Lower leg skin (tissue), 3 donors: Measurements from ENCODE around the gene BICC1.

Source experiments
- CTCF ChIP-seq, 3 donors: fragments of 450-650 bp; IDR thresholded peaks; one replicate each; pipeline ENCODE4 v1.5.1; 2016; ENCODE audit warnings: antibody characterized with exemption in 3 of 3, mild to moderate bottlenecking in 3 of 3, moderate library complexity in 2 of 3
- POLR2A ChIP-seq, 2 donors: fragments of 450-650 bp; IDR thresholded peaks; one replicate each; pipeline ENCODE4 v1.6.1; 2016 to 2017; ENCODE audit warnings: antibody characterized with exemption in 2 of 2, mild to moderate bottlenecking in 1 of 2, moderate library complexity in 1 of 2

GRCh38 chr10:58475322-58476277, 37.1 kb upstream of the BICC1 start:
- TF ChIP-seq POLR2A (IDR thresholded peaks at IDR 0.05), result no peak
- TF ChIP-seq CTCF (IDR thresholded peaks at IDR 0.05), result no peak
